ENCODE results near the gene FAM136A.
"Not testable (repeated sequence)": the region's sequence is repeated elsewhere in the genome, so short reads cannot be mapped to it uniquely, and the experiment has no call there.

FAM136A gene

GRCh38 chr2:70297828-70298227 is 4.0 kb downstream of the FAM136A start:
- not testable (repeated sequence) for DNase-seq (ENCODE audit: low read depth)

DNA sequence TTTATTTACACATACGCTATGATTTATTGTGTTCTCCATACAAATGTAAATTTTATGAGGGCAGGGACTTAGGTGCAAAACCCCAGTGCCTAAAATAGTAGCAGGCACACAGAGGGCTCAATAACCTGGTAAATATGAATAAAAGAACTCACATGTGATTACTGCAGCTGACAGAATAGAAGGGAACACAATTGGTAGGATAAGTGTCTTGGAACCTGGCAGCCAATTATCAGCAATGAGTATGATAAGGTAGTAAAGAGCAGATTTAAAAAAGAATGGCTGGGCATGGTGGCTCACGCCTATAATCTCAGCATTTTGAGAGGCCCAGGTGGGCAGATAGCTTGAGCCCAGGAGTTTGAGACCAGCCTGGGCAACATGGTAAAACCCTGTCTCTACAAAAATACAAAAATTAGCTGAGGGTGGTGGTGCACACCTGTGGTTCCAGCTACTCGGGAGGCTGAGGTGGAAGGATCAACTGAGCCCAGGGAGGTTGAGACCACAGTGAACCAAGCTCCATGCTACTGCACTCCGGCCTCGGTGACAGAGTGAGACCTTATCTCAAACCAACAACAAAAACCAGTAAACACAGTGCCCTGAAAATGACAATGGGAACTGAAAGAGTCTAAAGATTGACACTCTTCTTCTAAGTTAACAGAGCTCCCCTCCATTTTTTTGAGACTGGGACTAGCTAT is 18.2 kb downstream of the FAM136A start:
- DNase-seq (ENCODE audit: low read depth), result no peak

GRCh38 chr2:70282439-70282838 is 19.4 kb downstream of the FAM136A start:
- no peak for DNase-seq (ENCODE audit: low read depth)

GRCh38 chr2:70280242-70280798 is 21.5 kb downstream of the FAM136A start:
- DNase-seq (ENCODE audit: low read depth), result no peak

DNA sequence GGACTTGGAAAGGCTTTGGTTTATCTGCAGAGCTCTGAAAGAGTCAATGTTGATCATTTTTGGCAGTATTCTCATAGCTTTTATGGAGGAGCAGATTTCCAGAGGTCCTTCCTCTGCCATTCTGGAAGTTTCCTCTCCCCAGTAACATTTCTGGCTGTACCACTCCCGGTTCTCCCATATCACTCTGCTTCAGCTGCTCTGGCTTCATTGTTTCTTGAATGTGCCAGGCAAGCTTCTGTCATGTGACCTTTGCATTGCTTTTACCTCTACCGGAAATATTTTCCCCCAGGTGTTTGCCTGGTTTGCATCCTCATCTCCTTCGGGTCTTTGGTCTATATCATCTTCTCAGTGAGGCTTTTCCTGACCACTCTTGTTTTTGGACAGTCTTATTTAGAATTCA is 31.5 kb downstream of the FAM136A start:
- no peak for DNase-seq (ENCODE audit: low read depth)

- DNase-seq (ENCODE audit: low read depth), result not testable (repeated sequence)
Observed at GRCh38 chr2:70269422-70270302, 32.2 kb downstream of the FAM136A start.

GRCh38 chr2:70266925-70267324 is 34.9 kb downstream of the FAM136A start:
- not testable (repeated sequence) for DNase-seq (ENCODE audit: low read depth)

GRCh38 chr2:70261501-70261900 is 40.4 kb downstream of the FAM136A start:
- no peak for DNase-seq (ENCODE audit: low read depth)

DNA sequence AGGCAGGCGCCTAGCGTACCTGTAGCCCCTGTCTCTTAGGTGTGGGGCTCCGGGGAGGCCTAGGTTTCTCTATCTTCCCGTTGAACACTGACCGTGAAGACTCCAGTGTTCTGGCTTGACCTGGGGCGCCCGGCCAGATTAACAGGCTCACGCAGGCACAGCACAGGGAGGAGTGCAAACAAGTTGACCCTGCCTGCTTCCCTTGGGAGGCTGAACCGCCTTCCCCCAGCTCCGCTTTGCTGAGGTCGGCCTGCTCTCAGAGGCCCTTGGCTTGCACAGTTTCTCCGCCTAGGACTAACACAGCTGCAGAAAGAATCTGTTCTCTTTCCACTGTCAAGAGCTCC is 43.4 kb downstream of the FAM136A start:
- DNase-seq (ENCODE audit: low read depth), result no peak

GRCh38 chr2:70255637-70256314 is 46.1 kb downstream of the FAM136A start:
- no peak for DNase-seq (ENCODE audit: low read depth)

GRCh38 chr2:70250434-70250833 is 51.4 kb downstream of the FAM136A start:
- DNase-seq (ENCODE audit: low read depth), result no peak

- peak; percentile 96 for DNase-seq (ENCODE audit: low read depth)
Observed at GRCh38 chr2:70248181-70248847, 53.6 kb downstream of the FAM136A start, which contains the start of gene TIA1. TSS of gene TIA1 (minus strand) at chr2:70248628. CDS start at chr2:70248430, 198 bp downstream.

DNA sequence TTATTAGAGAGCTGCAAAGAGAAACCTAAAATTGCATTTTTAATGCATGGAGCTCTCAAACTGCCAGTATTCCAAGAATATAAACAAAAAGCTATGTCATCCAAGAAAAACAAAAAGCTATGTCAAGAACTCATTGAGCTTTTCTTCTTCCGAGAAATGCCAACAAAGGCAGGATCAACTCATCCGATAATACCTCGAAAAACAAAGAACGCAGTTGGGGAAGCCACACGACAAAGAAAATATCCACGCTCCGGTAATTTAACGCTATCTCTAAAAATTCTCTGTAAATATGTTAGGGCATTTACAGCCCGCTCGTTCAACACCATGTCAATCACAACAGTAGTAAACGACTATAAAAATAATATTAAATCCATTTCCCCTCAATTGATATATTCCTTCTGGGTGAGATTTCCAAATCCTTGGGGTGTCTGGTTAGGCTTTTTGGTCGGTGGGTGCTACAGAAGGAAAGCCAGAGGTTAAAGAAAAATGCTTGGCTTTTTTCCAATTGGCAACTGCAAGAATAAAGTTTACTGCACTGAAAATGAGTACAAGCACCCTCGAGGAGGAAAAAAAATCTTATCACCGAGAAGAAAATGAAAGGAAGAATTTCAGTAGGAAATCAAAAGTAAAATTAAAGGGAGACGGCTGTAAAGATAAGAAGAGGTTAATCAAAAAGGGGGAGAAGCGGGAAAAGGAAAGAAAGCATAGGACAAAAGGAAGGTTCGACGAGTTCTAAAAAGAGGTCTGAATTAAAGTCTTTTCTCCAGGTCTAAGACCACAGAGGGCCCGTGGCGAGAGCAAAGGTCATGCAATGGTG is 54.3 kb downstream of the FAM136A start:
- DNase-seq (ENCODE audit: low read depth), result no peak

All from stromal cell of bone marrow (primary cell).